Hepatocyte (in vitro differentiated cells): ENCODE results near the gene PCGF3. TPM values are rescaled to one million over a fixed set of nuclear protein-coding genes. Genes with fewer than 3 reads are reported as not detected.

Experiments used
- DNase-seq: peaks from one replicate; pipeline ENCODE4 v3.0.0-alpha.2; 2016; ENCODE audit warnings: low spot score
- H2AFZ ChIP-seq: fragments of 200-600 bp; sonication (generic); 2 replicates; pipeline ENCODE4 v1.6.0; 2016; ENCODE audit warnings: antibody characterized with exemption, mild to moderate bottlenecking
- H3K27ac ChIP-seq: fragments of 200-600 bp; sonication (generic); 2 replicates; pipeline ENCODE4 v1.5.1; 2016; ENCODE audit warnings: mild to moderate bottlenecking
- H3K27me3 ChIP-seq: fragments of 200-600 bp; sonication (generic); 2 replicates; pipeline ENCODE4 v1.6.1; 2016
- H3K36me3 ChIP-seq: fragments of 200-600 bp; sonication (generic); replicated peaks from 2 replicates; pipeline ENCODE4 v1.5.1; 2016; ENCODE audit warnings: low read depth; ENCODE audit not compliant: insufficient read depth
- H3K4me1 ChIP-seq: fragments of 200-600 bp; sonication (generic); 2 replicates; pipeline ENCODE4 v1.5.1; 2016; ENCODE audit warnings: mild to moderate bottlenecking, moderate library complexity; ENCODE audit not compliant: insufficient read depth
- H3K4me2 ChIP-seq: fragments of 200-600 bp; sonication (generic); 2 replicates; pipeline ENCODE4 v1.6.0; 2016
- H3K4me3 ChIP-seq: fragments of 200-600 bp; sonication (generic); 2 replicates; pipeline ENCODE4 v1.5.1; 2016; ENCODE audit warnings: mild to moderate bottlenecking
- H3K79me2 ChIP-seq: fragments of 200-600 bp; sonication (generic); 2 replicates; pipeline ENCODE4 v1.6.0; 2017; ENCODE audit warnings: mild to moderate bottlenecking
- H3K9me2 ChIP-seq: fragments of 200-600 bp; sonication (generic); replicated peaks from 2 replicates; pipeline ENCODE4 v1.6.0; 2017; ENCODE audit warnings: mild to moderate bottlenecking; ENCODE audit not compliant: insufficient read depth
- H3K9me3 ChIP-seq: fragments of 200-600 bp; sonication (generic); 2 replicates; pipeline ENCODE4 v1.5.1; 2016; ENCODE audit warnings: low read depth, mild to moderate bottlenecking
- H4K20me1 ChIP-seq: fragments of 200-600 bp; sonication (generic); 2 replicates; pipeline ENCODE4 v1.6.0; 2016; ENCODE audit warnings: mild to moderate bottlenecking; ENCODE audit not compliant: insufficient read depth, poor library complexity, severe bottlenecking
- EZH2 ChIP-seq: fragments of 200-600 bp; sonication (generic); IDR thresholded peaks from 2 replicates; pipeline ENCODE4 v1.6.1; 2016; ENCODE audit warnings: antibody characterized with exemption, mild to moderate bottlenecking, borderline replicate concordance
- EZH2phosphoT487 ChIP-seq: fragments of 200-600 bp; sonication (generic); IDR thresholded peaks from one replicate; pipeline ENCODE4 v1.6.1; 2018; ENCODE audit warnings: antibody characterized with exemption, mild to moderate bottlenecking, low read depth, moderate library complexity; ENCODE audit not compliant: unreplicated experiment, severe bottlenecking
- WGBS: methylation state at CpG from one replicate; pipeline ENCODE4 v1.1.6; 2016; ENCODE audit warnings: low lambda C conversion rate; ENCODE audit errors: missing lambda C conversion rate; 5-methylcytosine and 5-hydroxymethylcytosine counted together
- polyA plus RNA-seq: library from polyadenylated mRNA; unstranded; fragments of >200 nt; fragmentation: Nextera tagmentation; extraction: Ambion mirVana; gene quantifications from 2 replicates; pipeline ENCODE4 v1.2.1, GENCODE V29; 2016
- total RNA-seq: library from RNA; depleted of rRNA; stranded (reverse); fragments of >200 nt; gene quantifications from 2 replicates; pipeline ENCODE4 v1.2.3, GENCODE V29; 2014
- TF ChIP-seq, protein P1 (sequence below): fragments of 200-600 bp; sonication (generic); IDR thresholded peaks from 2 replicates; pipeline ENCODE4 v1.5.1; 2016; ENCODE audit warnings: antibody characterized with exemption, mild to moderate bottlenecking; ENCODE audit not compliant: poor library complexity

PCGF3 gene
- total and polyA plus RNA-seq, 2 experiments from 2014 or later = 21.8 to 43.5 TPM

DNA sequence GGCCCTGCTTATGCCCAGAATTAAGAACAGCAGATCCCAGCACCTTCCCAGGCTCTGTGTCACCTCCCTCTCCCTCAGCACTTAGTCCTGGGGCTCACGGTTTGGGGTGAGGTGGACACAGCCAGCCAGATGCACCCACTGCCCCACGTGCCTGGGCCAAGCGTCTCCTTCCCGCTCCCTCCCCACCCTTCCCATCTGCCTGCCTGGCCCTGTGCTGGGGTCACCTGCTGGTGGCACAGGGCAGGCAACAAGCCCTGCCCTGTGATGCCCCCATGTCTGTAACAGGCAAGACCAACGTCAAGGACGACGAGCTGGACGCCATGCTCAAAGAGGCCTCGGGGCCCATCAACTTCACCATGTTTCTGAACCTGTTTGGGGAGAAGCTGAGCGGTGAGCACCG is 26.0 kb upstream of the PCGF3 start:
- no peaks in the 10 kb centered on the region for H3K36me3 ChIP-seq
- H3K9me3 ChIP-seq = no peaks in the 10 kb centered on the region
- no peak overlapping the region for H3K4me3 ChIP-seq
- H4K20me1 ChIP-seq = no peaks in the 10 kb centered on the region
- no peak for TF ChIP-seq EZH2phosphoT487
- no peak for TF ChIP-seq EZH2
- TF ChIP-seq, protein P1, sequence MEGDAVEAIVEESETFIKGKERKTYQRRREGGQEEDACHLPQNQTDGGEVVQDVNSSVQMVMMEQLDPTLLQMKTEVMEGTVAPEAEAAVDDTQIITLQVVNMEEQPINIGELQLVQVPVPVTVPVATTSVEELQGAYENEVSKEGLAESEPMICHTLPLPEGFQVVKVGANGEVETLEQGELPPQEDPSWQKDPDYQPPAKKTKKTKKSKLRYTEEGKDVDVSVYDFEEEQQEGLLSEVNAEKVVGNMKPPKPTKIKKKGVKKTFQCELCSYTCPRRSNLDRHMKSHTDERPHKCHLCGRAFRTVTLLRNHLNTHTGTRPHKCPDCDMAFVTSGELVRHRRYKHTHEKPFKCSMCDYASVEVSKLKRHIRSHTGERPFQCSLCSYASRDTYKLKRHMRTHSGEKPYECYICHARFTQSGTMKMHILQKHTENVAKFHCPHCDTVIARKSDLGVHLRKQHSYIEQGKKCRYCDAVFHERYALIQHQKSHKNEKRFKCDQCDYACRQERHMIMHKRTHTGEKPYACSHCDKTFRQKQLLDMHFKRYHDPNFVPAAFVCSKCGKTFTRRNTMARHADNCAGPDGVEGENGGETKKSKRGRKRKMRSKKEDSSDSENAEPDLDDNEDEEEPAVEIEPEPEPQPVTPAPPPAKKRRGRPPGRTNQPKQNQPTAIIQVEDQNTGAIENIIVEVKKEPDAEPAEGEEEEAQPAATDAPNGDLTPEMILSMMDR = no peak
- no peaks in the 10 kb centered on the region for H3K27me3 ChIP-seq
- H3K4me1 ChIP-seq = peaks cover 22% of the 10 kb centered on the region
- whole genome bisulfite sequencing = 92% methylated on average over 9 of the region's 11 CpGs
- H3K9me2 ChIP-seq = no peaks in the 10 kb centered on the region
- H3K27ac ChIP-seq = no peak overlapping the region
- H3K4me2 ChIP-seq = no peak overlapping the region
- no peak for DNase-seq
- peaks cover 12% of the 10 kb centered on the region for H3K79me2 ChIP-seq
- H2AFZ ChIP-seq = no peak overlapping the region

- DNase-seq = no peak
- H3K4me3 ChIP-seq = no peak overlapping the region
- 87% methylated on average over 9 of the region's 9 CpGs for WGBS
- H3K79me2 ChIP-seq = peaks cover 8% of the 10 kb centered on the region
- H3K4me1 ChIP-seq = peaks cover 19% of the 10 kb centered on the region
- H3K27ac ChIP-seq = no peak overlapping the region
- no peaks in the 10 kb centered on the region for H4K20me1 ChIP-seq
- no peaks in the 10 kb centered on the region for H3K36me3 ChIP-seq
- TF ChIP-seq EZH2 (no peak), EZH2phosphoT487 (no peak)
- TF ChIP-seq, protein P1 = no peak
- peak overlapping the region; percentile 100 for H3K4me2 ChIP-seq
- H3K9me2 ChIP-seq = no peaks in the 10 kb centered on the region
- H3K27me3 ChIP-seq = no peaks in the 10 kb centered on the region
- H2AFZ ChIP-seq = no peak overlapping the region
- H3K9me3 ChIP-seq = no peaks in the 10 kb centered on the region
These were observed 25.5 kb upstream of the PCGF3 start for GRCh38 chr4:680091-680490.

- TF ChIP-seq EZH2 = no peak
- TF ChIP-seq, protein P1 = no peak
- no peak for TF ChIP-seq EZH2phosphoT487
- H4K20me1 ChIP-seq = no peaks in the 10 kb centered on the region
- H3K4me1 ChIP-seq = peaks cover 14% of the 10 kb centered on the region
- H3K9me3 ChIP-seq = no peaks in the 10 kb centered on the region
- H3K9me2 ChIP-seq = no peaks in the 10 kb centered on the region
- H3K4me3 ChIP-seq = no peak overlapping the region
- no peaks in the 10 kb centered on the region for H3K36me3 ChIP-seq
- H3K79me2 ChIP-seq = peaks cover 3% of the 10 kb centered on the region
- no peaks in the 10 kb centered on the region for H3K27me3 ChIP-seq
- WGBS = 46% methylated on average over 17 of the region's 17 CpGs
- peak overlapping the region; percentile 100 for H3K4me2 ChIP-seq
- H3K27ac ChIP-seq = no peak overlapping the region
- H2AFZ ChIP-seq = peak overlapping the region; percentile 81
- no peak for DNase-seq
These were observed 25.1 kb upstream of the PCGF3 start for GRCh38 chr4:680551-680927.
